ENCODE results near the gene PCSK7. TPM values are rescaled to one million over a fixed set of nuclear protein-coding genes. Genes with fewer than 3 reads are reported as not detected.

Gene PCSK7
- total RNA-seq, 1 experiment from 2014 or later, result 50.7 TPM

- WGBS (ENCODE audit: extremely low coverage, insufficient read length, low lambda C conversion rate), result no CpG with 5 or more reads among the region's 11 CpGs
- Mint-ChIP-seq H3K4me3 (no peak overlapping the region), H3K36me3 (ENCODE audit: insufficient read depth in 1 of 3, low read depth in 3 of 3) (peaks cover 10 to 32% (median 29%) of the 10 kb centered on the region in 3 experiments; a peak in 6 of 7 replicates), H3K4me1 (peaks cover 11 to 14% of the 10 kb centered on the region in 2 experiments), H3K9me3 (no peaks in the 10 kb centered on the region), H3K27ac (no peak overlapping the region; a peak in 1 of 7 replicates), H3K27me3 (ENCODE audit: low read depth) (peaks cover 2% of the 10 kb centered on the region; the same call in 1 of the 2 replicates)
- H2AK5ac ChIP-seq (ENCODE audit: insufficient read length, low read length), result no peak overlapping the region
- H3K4me1 ChIP-seq (ENCODE audit: insufficient read depth, low read length), result no peaks in the 10 kb centered on the region
- no peaks in the 10 kb centered on the region for H3K9me3 ChIP-seq (ENCODE audit: control insufficient read depth, low read depth, low read length)
- H3K23ac ChIP-seq (ENCODE audit: insufficient read length, low read depth, low read length), result no peak overlapping the region
- no peak for DNase-seq
- H3K27ac ChIP-seq (ENCODE audit: insufficient read length, low read depth, low read length), result no peak overlapping the region
- no peak overlapping the region for H2AFZ ChIP-seq (ENCODE audit: low read length)
- H3K4ac ChIP-seq (ENCODE audit: low read depth, low read length), result no peak overlapping the region
- no peak overlapping the region for H2BK12ac ChIP-seq (ENCODE audit: insufficient read length, low read depth, low read length)
- no peak overlapping the region for H2BK120ac ChIP-seq (ENCODE audit: low read depth, low read length, poor library complexity, severe bottlenecking)
- no peak overlapping the region for H3K18ac ChIP-seq (ENCODE audit: insufficient read length, low read depth, low read length)
- H3K79me2 ChIP-seq (ENCODE audit: insufficient read depth, low read length), result peaks cover 3% of the 10 kb centered on the region; the same call in 1 of the 2 replicates
- no peak overlapping the region for H3K9ac ChIP-seq (ENCODE audit: extremely low read depth, insufficient read length, low read length)
- H3K23me2 ChIP-seq (ENCODE audit: insufficient read length, low read depth, low read length, poor library complexity, severe bottlenecking), result no peaks in the 10 kb centered on the region
- H4K8ac ChIP-seq (replicated peaks; ENCODE audit: insufficient read length, low read depth, low read length), result no peak overlapping the region
- no peak overlapping the region for H3K4me2 ChIP-seq (ENCODE audit: insufficient read depth, insufficient read length, low read length)
- H2BK15ac ChIP-seq (ENCODE audit: low read depth, low read length), result no peak overlapping the region
- no peak overlapping the region for H3K14ac ChIP-seq (ENCODE audit: insufficient read depth, low read length)
- H3K79me1 ChIP-seq (ENCODE audit: insufficient read depth, low read depth, low read length, poor library complexity, severe bottlenecking), result no peaks in the 10 kb centered on the region
- no peak overlapping the region for H2BK5ac ChIP-seq (ENCODE audit: insufficient read length, low read length)
- H3T11ph ChIP-seq (ENCODE audit: low read length), result no peak overlapping the region
- H4K20me1 ChIP-seq (ENCODE audit: control insufficient read depth, insufficient read depth, insufficient read length), result no peaks in the 10 kb centered on the region
- TF ChIP-seq, protein P1, sequence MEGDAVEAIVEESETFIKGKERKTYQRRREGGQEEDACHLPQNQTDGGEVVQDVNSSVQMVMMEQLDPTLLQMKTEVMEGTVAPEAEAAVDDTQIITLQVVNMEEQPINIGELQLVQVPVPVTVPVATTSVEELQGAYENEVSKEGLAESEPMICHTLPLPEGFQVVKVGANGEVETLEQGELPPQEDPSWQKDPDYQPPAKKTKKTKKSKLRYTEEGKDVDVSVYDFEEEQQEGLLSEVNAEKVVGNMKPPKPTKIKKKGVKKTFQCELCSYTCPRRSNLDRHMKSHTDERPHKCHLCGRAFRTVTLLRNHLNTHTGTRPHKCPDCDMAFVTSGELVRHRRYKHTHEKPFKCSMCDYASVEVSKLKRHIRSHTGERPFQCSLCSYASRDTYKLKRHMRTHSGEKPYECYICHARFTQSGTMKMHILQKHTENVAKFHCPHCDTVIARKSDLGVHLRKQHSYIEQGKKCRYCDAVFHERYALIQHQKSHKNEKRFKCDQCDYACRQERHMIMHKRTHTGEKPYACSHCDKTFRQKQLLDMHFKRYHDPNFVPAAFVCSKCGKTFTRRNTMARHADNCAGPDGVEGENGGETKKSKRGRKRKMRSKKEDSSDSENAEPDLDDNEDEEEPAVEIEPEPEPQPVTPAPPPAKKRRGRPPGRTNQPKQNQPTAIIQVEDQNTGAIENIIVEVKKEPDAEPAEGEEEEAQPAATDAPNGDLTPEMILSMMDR (conservative IDR thresholded peaks at IDR 0.05), result peak; percentile 33; the same call in 1 of the 3 replicates
- no peak overlapping the region for H3K56ac ChIP-seq (ENCODE audit: insufficient read length, low read depth, low read length)
- H4K5ac ChIP-seq (ENCODE audit: insufficient read length, low read depth, low read length), result no peak overlapping the region
- no peak overlapping the region for H2BK20ac ChIP-seq (ENCODE audit: low read depth, low read length, poor library complexity, severe bottlenecking)
- no peak overlapping the region for H4K91ac ChIP-seq (ENCODE audit: insufficient read length, low read depth, low read length)
- no peaks in the 10 kb centered on the region for H3K27me3 ChIP-seq (ENCODE audit: insufficient read depth, low read length)
Observed at GRCh38 chr11:117205211-117205818, 26.6 kb downstream of the PCSK7 start.
